Left lung (tissue), 10 donors: Measurements from ENCODE around the gene SCRT2. TPM values are rescaled to one million over a fixed set of nuclear protein-coding genes. Genes with fewer than 3 reads are reported as not detected.

ENCODE experiments used
- ATAC-seq: fragments of 200-7000 bp; cut with Tn5 transposase; one replicate; pipeline ENCODE4 v1.9.1; 2020; ENCODE audit warnings: moderate library complexity
- DNase-seq, 4 donors: peaks; one replicate each; pipeline ENCODE4 v3.0.0-alpha.2; 2013 to 2020
- H3K27ac ChIP-seq, 2 donors: fragments of 200-600 bp; sonication (generic) in 1 of 2; one replicate each; pipeline versions ENCODE4 v1.5.0 to v1.8.0; 2020 to 2021
- H3K27me3 ChIP-seq, 2 donors: fragments of 200-600 bp; sonication (generic) in 1 of 2; one replicate each; pipeline versions ENCODE4 v1.5.0 to v1.8.0; 2020 to 2021
- H3K36me3 ChIP-seq, 2 donors: fragments of 200-600 bp; sonication (generic) in 1 of 2; one replicate each; pipeline versions ENCODE4 v1.5.0 to v1.8.0; 2020 to 2021
- H3K4me1 ChIP-seq, 2 donors: fragments of 200-600 bp; one replicate each; pipeline ENCODE4 v1.8.0; 2021
- H3K4me3 ChIP-seq, 2 donors: fragments of 200-600 bp; sonication (generic) in 1 of 2; one replicate each; pipeline versions ENCODE4 v1.5.0 to v1.8.0; 2020 to 2021; ENCODE audit warnings: mild to moderate bottlenecking in 1 of 2
- H3K9me3 ChIP-seq, 2 donors: fragments of 200-600 bp; sonication (generic) in 1 of 2; one replicate each; pipeline versions ENCODE4 v1.5.0 to v1.8.0; 2020 to 2021
- CTCF ChIP-seq, 2 donors: fragments of 200-600 bp; sonication (generic) in 1 of 2; IDR thresholded peaks; one replicate each; pipeline versions ENCODE4 v1.5.0 to v1.8.0; 2021; ENCODE audit warnings: antibody characterized with exemption in 2 of 2
- intact Hi-C, 2 donors: fragments of 100-400 bp; cut with DNase I; formaldehyde crosslinking; loops; one replicate each; pipeline versions ENCODE4 v1.11.2 to v1.14.2; 2022
- polyA plus RNA-seq, 6 donors: library from polyadenylated mRNA; unstranded; fragments of 120-200 nt; gene quantifications; one replicate each; pipeline ENCODE4 v1.2.1, GENCODE V29; 2013; ENCODE audit not compliant: insufficient read length in 6 of 6
- total RNA-seq, 2 donors: library from RNA; stranded (reverse); fragmentation: NEBNext Ultra II Directional; extraction: Animal tissue kit (Norgen Biotek cat#: 25700); gene quantifications; one replicate each; pipeline ENCODE4 v1.2.1, GENCODE V29; 2021
- donor health status: DM: no; HTN: yes; CAD: no.
- donor health status: DM: no; HTN: no; CAD: no.

Gene SCRT2
- total and polyA plus RNA-seq, 8 donors: not detected

- Histone ChIP-seq H3K36me3 (no peaks in the 10 kb centered on the region), H3K27me3 (peaks cover 46 to 98% of the 10 kb centered on the region in 2 donors), H3K27ac (no peak overlapping the region), H3K4me1 (peaks cover 3 to 21% of the 10 kb centered on the region in 2 donors), H3K9me3 (no peaks in the 10 kb centered on the region), H3K4me3 (no peak overlapping the region)
- ATAC-seq (no peak), DNase-seq (no peak)
- no peak for TF ChIP-seq CTCF (IDR thresholded peaks at IDR 0.05)
- intact Hi-C loops: no loop called here
These were observed 2.5 kb downstream of the SCRT2 start for GRCh38 chr20:672963-673602.

DNA sequence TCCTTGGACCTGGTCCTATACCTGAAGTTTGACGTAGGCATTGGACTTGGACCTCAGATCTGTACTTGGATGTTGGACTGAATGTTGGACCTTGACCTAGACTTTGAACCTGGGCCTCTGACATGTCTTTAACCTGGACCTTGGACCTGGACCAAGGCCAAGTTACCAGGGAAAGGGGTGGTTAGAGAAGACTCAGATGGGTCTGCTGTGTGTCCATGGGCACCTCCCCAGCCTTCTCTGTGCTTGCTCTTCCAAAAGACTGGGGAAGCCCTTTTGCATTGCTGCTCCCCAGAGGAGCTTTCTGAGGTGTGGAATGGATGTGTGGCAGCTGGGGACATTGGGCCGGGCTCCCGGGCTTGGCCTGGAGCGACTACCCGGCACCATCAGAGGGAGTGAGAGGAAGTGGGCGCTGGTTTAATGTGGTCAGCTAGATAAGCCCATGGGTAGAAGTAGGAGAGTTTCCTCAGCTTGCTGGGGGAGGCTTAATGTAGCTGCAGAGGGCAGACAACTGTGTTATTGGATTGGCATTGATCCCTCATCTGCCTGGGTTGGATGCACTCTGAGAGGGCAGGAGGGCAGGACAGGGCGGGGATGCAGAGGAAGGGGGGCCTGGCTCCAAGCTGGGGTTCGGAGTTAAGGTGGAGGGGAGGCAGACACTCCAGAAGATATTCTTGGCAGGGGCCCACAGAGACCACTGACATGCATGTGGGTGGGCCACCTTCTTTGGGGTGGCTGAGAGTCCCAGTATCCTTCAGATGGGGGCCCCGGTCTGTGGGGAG lies 4.2 kb downstream of the SCRT2 start:
- no peak overlapping the region for H3K4me3 ChIP-seq
- TF ChIP-seq CTCF (IDR thresholded peaks at IDR 0.05): no peak
- H3K9me3 ChIP-seq: no peaks in the 10 kb centered on the region
- ATAC-seq: no peak
- intact Hi-C loops: no loop called here
- peaks cover 3 to 15% of the 10 kb centered on the region in 2 donors for H3K4me1 ChIP-seq
- no peak for DNase-seq
- H3K27me3 ChIP-seq: peaks cover 36 to 86% of the 10 kb centered on the region in 2 donors
- H3K27ac ChIP-seq: no peak overlapping the region
- H3K36me3 ChIP-seq: no peaks in the 10 kb centered on the region

- H3K4me3 ChIP-seq: no peak overlapping the region
- no peak for TF ChIP-seq CTCF (IDR thresholded peaks at IDR 0.05)
- no peak overlapping the region for H3K27ac ChIP-seq
- H3K36me3 ChIP-seq: no peaks in the 10 kb centered on the region
- H3K4me1 ChIP-seq: no peaks in the 10 kb centered on the region
- peaks cover 35 to 86% of the 10 kb centered on the region in 2 donors for H3K27me3 ChIP-seq
- no peak for ATAC-seq
- no peaks in the 10 kb centered on the region for H3K9me3 ChIP-seq
- DNase-seq: no peak
- intact Hi-C loops: no loop called here
These were observed 6.0 kb downstream of the SCRT2 start for GRCh38 chr20:669573-669972.

DNA sequence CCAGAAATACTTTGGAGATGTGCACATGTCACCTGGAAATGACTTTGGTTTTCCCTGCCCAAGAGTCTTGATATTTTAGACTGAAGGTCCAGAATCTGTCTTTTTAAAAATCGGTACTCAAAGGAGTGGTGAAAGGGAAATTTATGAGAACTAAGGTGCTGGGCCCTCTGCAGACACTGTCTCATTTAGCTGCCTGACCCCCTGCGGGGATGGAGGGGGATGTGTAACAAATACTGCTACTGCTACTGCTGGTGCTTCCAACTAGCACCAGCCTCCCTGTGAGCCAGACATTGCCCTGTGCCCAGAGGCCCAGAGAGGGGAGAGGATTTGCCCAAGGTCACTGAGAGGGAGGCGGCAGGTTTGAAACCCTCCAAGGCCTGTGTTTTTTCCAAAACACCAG lies 7.0 kb downstream of the SCRT2 start:
- H3K27me3 ChIP-seq: peaks cover 38 to 86% of the 10 kb centered on the region in 2 donors
- intact Hi-C loops: no loop called here
- H3K36me3 ChIP-seq: no peaks in the 10 kb centered on the region
- ATAC-seq (no peak), DNase-seq (no peak)
- H3K4me3 ChIP-seq: no peak overlapping the region
- no peak overlapping the region for H3K27ac ChIP-seq
- H3K4me1 ChIP-seq: peaks cover 0 to 2% of the 10 kb centered on the region in 2 donors
- H3K9me3 ChIP-seq: no peaks in the 10 kb centered on the region
- no peak for TF ChIP-seq CTCF (IDR thresholded peaks at IDR 0.05)

- Histone ChIP-seq H3K27ac (no peak overlapping the region), H3K27me3 (peaks cover 38 to 86% of the 10 kb centered on the region in 2 donors), H3K4me3 (no peak overlapping the region), H3K36me3 (no peaks in the 10 kb centered on the region), H3K4me1 (peaks cover 0 to 6% of the 10 kb centered on the region in 2 donors), H3K9me3 (no peaks in the 10 kb centered on the region)
- DNase-seq: no peak
- ATAC-seq: no peak
- TF ChIP-seq CTCF (IDR thresholded peaks at IDR 0.05): no peak
- intact Hi-C loops: no loop called here
These were observed 7.6 kb downstream of the SCRT2 start for GRCh38 chr20:668050-668449.
